ENCODE data around the gene EHF.

The EHF gene

DNA sequence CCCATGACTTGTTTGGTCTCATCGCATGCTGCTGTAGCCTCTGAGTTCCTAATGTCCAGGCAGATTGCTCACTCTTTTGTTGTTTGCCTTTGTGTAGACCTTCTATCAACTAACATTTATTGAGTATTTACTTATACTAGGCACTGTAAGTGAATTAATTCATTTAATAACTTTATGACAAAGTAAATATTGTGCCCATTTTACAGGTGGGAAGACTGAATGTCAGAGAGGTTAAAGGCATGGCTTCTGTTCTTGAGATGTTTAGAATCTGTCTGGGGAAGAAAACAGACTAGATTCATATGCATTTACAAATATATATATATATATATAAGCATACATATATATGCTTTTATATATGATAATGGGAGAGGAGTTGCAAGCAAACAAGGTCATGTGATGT, 27.1 kb downstream of the EHF start:
- POLR2A ChIA-PET = no interaction called here
- TF ChIP-seq ARNT (IDR thresholded peaks at IDR 0.05) (no peak), SP1 (IDR thresholded peaks at IDR 0.05) (no peak)

DNA sequence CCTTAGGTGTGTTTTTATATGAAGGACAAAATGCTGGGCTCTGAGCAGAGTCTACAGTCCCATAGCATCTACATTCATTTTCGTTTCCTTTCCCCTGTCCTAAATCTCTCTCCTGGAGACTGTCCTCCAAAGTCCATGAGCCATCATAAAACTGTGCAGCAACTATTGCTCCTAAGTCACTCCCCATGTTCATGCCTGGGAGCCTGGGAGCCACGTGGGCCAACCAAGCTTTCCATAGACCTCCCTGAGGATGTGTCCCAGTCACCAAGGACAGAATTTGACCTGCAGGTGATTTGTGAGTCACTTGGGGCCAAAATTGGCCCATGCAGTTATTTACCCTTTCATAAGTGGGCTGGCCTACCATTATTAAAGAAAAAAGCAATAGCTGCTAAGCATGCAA, 28.7 kb downstream of the EHF start:
- no peak for DNase-seq (ENCODE audit: extremely low spot score)
- CTCF ChIA-PET = no interaction called here

More for the DNA sequence above, 27.1 kb downstream of the EHF start:
- DNase-seq (ENCODE audit: extremely low spot score) = no peak
- CTCF ChIA-PET = no interaction called here

DNA sequence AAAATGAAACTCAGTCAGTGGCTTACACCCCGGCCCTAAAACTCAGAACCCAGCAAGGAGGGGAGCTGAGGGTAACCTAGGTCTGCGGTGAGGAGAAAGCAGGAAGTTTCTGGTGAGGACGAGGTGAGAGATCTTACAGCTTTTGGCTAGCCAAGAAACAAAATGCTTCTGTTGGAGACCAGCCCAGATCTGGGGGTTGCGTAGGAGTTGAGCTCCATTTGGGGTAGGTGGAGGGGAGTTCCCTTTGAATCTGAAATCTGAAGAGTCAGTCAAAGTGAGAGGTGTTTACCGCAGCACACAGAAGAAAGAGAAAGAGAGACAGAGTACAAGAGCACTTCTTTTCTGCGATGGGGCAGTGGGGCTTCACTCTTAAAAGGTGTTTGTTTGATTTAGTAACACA, 29.6 kb downstream of the EHF start:
- no peak for DNase-seq (ENCODE audit: extremely low spot score)
- POLR2A ChIA-PET = no interaction called here
- TF ChIP-seq FOXM1 (IDR thresholded peaks at IDR 0.05; ENCODE audit: borderline replicate concordance) (no peak), BHLHE40 (IDR thresholded peaks at IDR 0.05; ENCODE audit: borderline replicate concordance) (no peak), FOXK2 (IDR thresholded peaks at IDR 0.05) (no peak), CTBP1 (IDR thresholded peaks at IDR 0.05; ENCODE audit: borderline replicate concordance) (no peak), SP1 (IDR thresholded peaks at IDR 0.05) (no peak), ZNF384 (IDR thresholded peaks at IDR 0.05) (no peak), L3MBTL2 (conservative IDR thresholded peaks at IDR 0.05) (no peak)
- CTCF ChIA-PET = no interaction called here

More for the DNA sequence above, 28.7 kb downstream of the EHF start:
- POLR2A ChIA-PET = no interaction called here
- no peak for TF ChIP-seq PKNOX1 (IDR thresholded peaks at IDR 0.05)
- TF ChIP-seq FOXA1 (IDR thresholded peaks at IDR 0.05) = no peak
- no peak for TF ChIP-seq TARDBP (IDR thresholded peaks at IDR 0.05)
- TF ChIP-seq FOXK2 (IDR thresholded peaks at IDR 0.05) = no peak
- no peak for TF ChIP-seq LEF1 (IDR thresholded peaks at IDR 0.05; ENCODE audit: borderline replicate concordance)
- TF ChIP-seq CTBP1 (IDR thresholded peaks at IDR 0.05; ENCODE audit: borderline replicate concordance) = no peak
- TF ChIP-seq SUZ12 (IDR thresholded peaks at IDR 0.05) = no peak
- TF ChIP-seq ELF4 (IDR thresholded peaks at IDR 0.05) = no peak
- TF ChIP-seq BHLHE40 (IDR thresholded peaks at IDR 0.05; ENCODE audit: borderline replicate concordance) = no peak
- no peak for TF ChIP-seq L3MBTL2 (conservative IDR thresholded peaks at IDR 0.05)
- TF ChIP-seq ARNT (IDR thresholded peaks at IDR 0.05) = no peak
- no peak for TF ChIP-seq ZNF384 (IDR thresholded peaks at IDR 0.05)
- TF ChIP-seq HDGF (IDR thresholded peaks at IDR 0.05; ENCODE audit: borderline replicate concordance) = no peak
- no peak for TF ChIP-seq NFRKB (IDR thresholded peaks at IDR 0.05)
- no peak for TF ChIP-seq FOXM1 (IDR thresholded peaks at IDR 0.05; ENCODE audit: borderline replicate concordance)
- TF ChIP-seq SP1 (IDR thresholded peaks at IDR 0.05) = no peak

DNA sequence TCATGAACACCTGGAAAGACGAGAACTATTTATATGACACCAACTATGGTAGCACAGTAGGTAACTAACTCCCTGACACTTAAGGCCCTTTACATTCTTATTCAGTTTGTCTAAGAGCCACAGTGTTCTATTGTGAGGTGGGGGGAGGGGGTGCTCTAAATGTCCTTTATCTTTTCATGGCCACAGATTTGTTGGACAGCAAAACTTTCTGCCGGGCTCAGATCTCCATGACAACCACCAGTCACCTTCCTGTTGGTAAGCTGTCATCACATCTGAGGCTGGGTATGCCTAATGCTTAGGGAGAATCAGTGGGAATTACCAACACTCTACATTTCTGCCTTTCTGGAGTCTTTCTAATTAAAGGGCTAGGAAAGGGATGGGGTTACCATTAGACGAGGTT, 30.7 kb downstream of the EHF start:
- DNase-seq (ENCODE audit: extremely low spot score) = no peak
- ChIA-PET POLR2A (no interaction called here), CTCF (no interaction called here)
- TF ChIP-seq PKNOX1 (IDR thresholded peaks at IDR 0.05) = no peak
- no peak for TF ChIP-seq LEF1 (IDR thresholded peaks at IDR 0.05; ENCODE audit: borderline replicate concordance)
- TF ChIP-seq ELF4 (IDR thresholded peaks at IDR 0.05) = no peak
- no peak for TF ChIP-seq FOXK2 (IDR thresholded peaks at IDR 0.05)
- no peak for TF ChIP-seq CTBP1 (IDR thresholded peaks at IDR 0.05; ENCODE audit: borderline replicate concordance)
- no peak for TF ChIP-seq BHLHE40 (IDR thresholded peaks at IDR 0.05; ENCODE audit: borderline replicate concordance)
- no peak for TF ChIP-seq FOXA1 (IDR thresholded peaks at IDR 0.05)
- TF ChIP-seq L3MBTL2 (conservative IDR thresholded peaks at IDR 0.05) = no peak
- TF ChIP-seq FOXM1 (IDR thresholded peaks at IDR 0.05; ENCODE audit: borderline replicate concordance) = no peak
- TF ChIP-seq SP1 (IDR thresholded peaks at IDR 0.05) = no peak

DNA sequence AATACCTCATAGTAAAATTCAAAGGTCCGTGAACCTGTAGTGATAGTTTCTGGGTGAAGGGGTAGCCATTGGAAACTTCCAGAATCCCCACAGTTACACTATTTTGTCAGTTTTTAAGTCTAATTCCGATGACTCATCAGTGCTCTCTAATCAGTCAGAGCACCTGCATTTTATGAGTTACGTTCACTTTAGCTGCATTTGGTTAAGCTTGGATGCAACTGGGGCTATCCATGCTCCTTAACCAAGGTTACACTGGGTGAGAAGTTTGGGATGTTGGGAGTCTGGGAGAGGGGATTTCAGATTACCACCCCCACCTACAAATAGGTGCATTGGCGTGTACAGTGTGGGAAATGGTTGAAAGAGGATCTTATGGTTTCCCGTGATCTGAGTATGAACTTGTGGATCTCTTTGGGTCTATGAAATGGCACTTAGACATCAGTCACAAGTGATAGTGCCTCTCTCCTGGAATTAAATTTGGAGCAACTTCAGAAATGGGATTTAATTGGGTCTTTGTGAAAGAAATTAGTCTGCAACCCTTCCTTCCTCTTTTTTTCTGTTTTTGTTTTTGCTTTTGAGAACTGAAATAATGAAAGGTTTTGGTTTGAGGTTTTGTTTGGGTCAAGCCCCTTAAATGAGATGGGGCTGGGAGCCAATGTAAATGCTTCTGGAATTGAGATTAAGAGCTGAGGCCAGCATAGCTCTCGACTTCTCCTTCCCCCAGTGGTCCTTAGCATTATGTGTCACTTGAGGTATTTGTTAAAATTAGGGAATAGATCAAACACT, 31.5 kb downstream of the EHF start:
- DNase-seq (ENCODE audit: extremely low spot score) = no peak
- POLR2A ChIA-PET = no interaction called here
- TF ChIP-seq ARNT (IDR thresholded peaks at IDR 0.05) = no peak
- no peak for TF ChIP-seq BHLHE40 (IDR thresholded peaks at IDR 0.05; ENCODE audit: borderline replicate concordance)
- TF ChIP-seq CTBP1 (IDR thresholded peaks at IDR 0.05; ENCODE audit: borderline replicate concordance) = no peak
- TF ChIP-seq SUZ12 (IDR thresholded peaks at IDR 0.05) = no peak
- CTCF ChIA-PET = no interaction called here

GRCh38 chr11:34653031-34653430, 32.1 kb downstream of the EHF start:
- POLR2A ChIA-PET = no interaction called here
- CTCF ChIA-PET = no interaction called here
- DNase-seq (ENCODE audit: extremely low spot score) = no peak
- TF ChIP-seq PKNOX1 (IDR thresholded peaks at IDR 0.05) (no peak), NFRKB (IDR thresholded peaks at IDR 0.05) (no peak), ARNT (IDR thresholded peaks at IDR 0.05) (no peak), ZNF384 (IDR thresholded peaks at IDR 0.05) (no peak), SP1 (IDR thresholded peaks at IDR 0.05) (no peak), FOXM1 (IDR thresholded peaks at IDR 0.05; ENCODE audit: borderline replicate concordance) (no peak)

DNA sequence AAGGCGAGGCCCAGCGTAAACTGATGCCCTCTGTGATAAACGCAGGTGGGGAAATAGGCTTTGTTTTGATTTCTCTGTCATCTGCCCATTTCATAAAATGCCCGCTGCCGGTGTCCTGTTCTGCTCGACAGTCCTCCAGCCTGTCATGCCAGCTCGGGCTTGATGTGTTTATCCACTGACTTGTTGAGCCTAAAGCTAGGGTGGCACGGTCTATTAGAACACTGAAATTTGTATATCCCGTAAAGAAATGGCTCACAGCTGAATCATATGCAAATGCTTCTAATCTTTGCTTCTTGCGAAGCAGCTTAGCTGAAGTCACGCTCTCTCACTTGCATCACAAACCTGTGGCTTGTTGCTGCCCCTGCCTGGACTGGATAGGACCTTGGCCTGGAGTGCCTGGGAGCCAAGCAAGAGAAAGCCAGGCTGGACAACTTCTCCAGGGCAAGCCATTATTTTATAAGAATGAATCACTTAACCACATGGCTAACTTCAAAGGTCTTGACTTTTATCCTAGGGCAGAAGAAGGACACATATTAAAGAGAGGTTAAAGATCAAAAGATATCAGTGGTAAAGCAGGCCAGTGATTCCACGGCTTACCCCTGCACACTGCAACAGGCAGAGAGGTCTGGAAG, 33.1 kb downstream of the EHF start:
- no peak for TF ChIP-seq SUZ12 (IDR thresholded peaks at IDR 0.05)
- TF ChIP-seq L3MBTL2 (conservative IDR thresholded peaks at IDR 0.05) = no peak
- no peak for TF ChIP-seq FOXK2 (IDR thresholded peaks at IDR 0.05)
- no peak for TF ChIP-seq ZNF384 (IDR thresholded peaks at IDR 0.05)
- TF ChIP-seq ELF4 (IDR thresholded peaks at IDR 0.05) = no peak
- TF ChIP-seq FOXA1 (IDR thresholded peaks at IDR 0.05) = no peak
- no peak for TF ChIP-seq HDGF (IDR thresholded peaks at IDR 0.05; ENCODE audit: borderline replicate concordance)
- no peak for TF ChIP-seq TARDBP (IDR thresholded peaks at IDR 0.05)
- TF ChIP-seq PKNOX1 (IDR thresholded peaks at IDR 0.05) = no peak
- no peak for TF ChIP-seq LEF1 (IDR thresholded peaks at IDR 0.05; ENCODE audit: borderline replicate concordance)
- TF ChIP-seq FOXM1 (IDR thresholded peaks at IDR 0.05; ENCODE audit: borderline replicate concordance) = no peak
- TF ChIP-seq NFRKB (IDR thresholded peaks at IDR 0.05) = no peak
- CTCF ChIA-PET = no interaction called here
- POLR2A ChIA-PET = no interaction called here
- DNase-seq (ENCODE audit: extremely low spot score) = no peak
